Lower lobe of right lung (tissue), 2 donors: ENCODE results near the gene CFAP46. TPM values are rescaled to one million over a fixed set of nuclear protein-coding genes. Genes with fewer than 3 reads are reported as not detected.

ENCODE experiments used
- ATAC-seq, 2 donors: fragments of 200-7000 bp; cut with Tn5 transposase; one replicate each; pipeline ENCODE4 v1.9.1; 2020 to 2022; ENCODE audit warnings: mild to moderate bottlenecking in 2 of 2, moderate library complexity in 2 of 2
- DNase-seq: peaks from one replicate; pipeline ENCODE4 v3.0.0-alpha.2; 2020
- H3K27ac ChIP-seq: fragments of 200-600 bp; one replicate; pipeline ENCODE4 v1.8.0; 2022
- H3K27me3 ChIP-seq: fragments of 200-600 bp; one replicate; pipeline ENCODE4 v1.8.0; 2022; ENCODE audit warnings: low read depth
- H3K36me3 ChIP-seq: fragments of 200-600 bp; one replicate; pipeline ENCODE4 v1.8.0; 2022; ENCODE audit warnings: mild to moderate bottlenecking
- H3K4me1 ChIP-seq: fragments of 200-600 bp; one replicate; pipeline ENCODE4 v1.8.0; 2022
- H3K4me3 ChIP-seq: fragments of 200-600 bp; one replicate; pipeline ENCODE4 v1.8.0; 2022; ENCODE audit warnings: mild to moderate bottlenecking
- H3K9me3 ChIP-seq: fragments of 200-600 bp; one replicate; pipeline ENCODE4 v1.8.0; 2022
- CTCF ChIP-seq: fragments of 200-600 bp; IDR thresholded peaks from one replicate; pipeline ENCODE4 v1.8.0; 2022; ENCODE audit warnings: antibody characterized with exemption, mild to moderate bottlenecking
- intact Hi-C: fragments of 100-400 bp; cut with DNase I; formaldehyde crosslinking; loops from one replicate; pipeline ENCODE4 v1.11.0; 2022
- total RNA-seq: library from RNA; stranded (reverse); fragmentation: NEBNext Ultra II Directional; extraction: Animal tissue kit (Norgen Biotek cat#: 25700); gene quantifications from one replicate; pipeline ENCODE4 v1.2.1, GENCODE V29; 2021
- donor health status: DM: no; HTN: yes; CAD: no; lungs with severe emphysema.

The CFAP46 gene
- total RNA-seq, 1 donor from 2014 or later, result 9.0 TPM

GRCh38 chr10:132811891-132812481, 130.4 kb downstream of the CFAP46 start:
- no peaks in the 10 kb centered on the region for H3K9me3 ChIP-seq
- DNase-seq (peak; percentile 35), ATAC-seq (peak in 1 of 2 donors; percentile 4)
- peaks cover 42% of the 10 kb centered on the region for H3K27me3 ChIP-seq
- no peak overlapping the region for H3K27ac ChIP-seq
- H3K36me3 ChIP-seq, result no peaks in the 10 kb centered on the region
- no peak overlapping the region for H3K4me3 ChIP-seq
- intact Hi-C loops, result no loop called here
- H3K4me1 ChIP-seq, result no peaks in the 10 kb centered on the region
- TF ChIP-seq CTCF, result no peak

- intact Hi-C loops, result no loop called here
- no peaks in the 10 kb centered on the region for H3K36me3 ChIP-seq
- H3K4me1 ChIP-seq, result no peaks in the 10 kb centered on the region
- DNase-seq (peak; percentile 36), ATAC-seq (no peak)
- H3K9me3 ChIP-seq, result no peaks in the 10 kb centered on the region
- no peak overlapping the region for H3K27ac ChIP-seq
- no peak for TF ChIP-seq CTCF
- H3K27me3 ChIP-seq, result peaks cover 34% of the 10 kb centered on the region
- H3K4me3 ChIP-seq, result no peak overlapping the region
Measured at GRCh38 chr10:132810807-132811700, 131.3 kb downstream of the CFAP46 start.

GRCh38 chr10:132810141-132810806, 132.1 kb downstream of the CFAP46 start:
- DNase-seq (peak; percentile 37), ATAC-seq (no peak)
- no peak overlapping the region for H3K27ac ChIP-seq
- H3K27me3 ChIP-seq, result peaks cover 39% of the 10 kb centered on the region
- no peaks in the 10 kb centered on the region for H3K36me3 ChIP-seq
- no peaks in the 10 kb centered on the region for H3K9me3 ChIP-seq
- no peaks in the 10 kb centered on the region for H3K4me1 ChIP-seq
- TF ChIP-seq CTCF, result no peak
- no peak overlapping the region for H3K4me3 ChIP-seq
- intact Hi-C loops, result no loop called here

- ATAC-seq (no peak), DNase-seq (peak; percentile 30)
- Histone ChIP-seq H3K36me3 (no peaks in the 10 kb centered on the region), H3K4me3 (no peak overlapping the region), H3K27ac (no peak overlapping the region), H3K4me1 (no peaks in the 10 kb centered on the region), H3K9me3 (no peaks in the 10 kb centered on the region), H3K27me3 (peaks cover 39% of the 10 kb centered on the region)
- TF ChIP-seq CTCF, result no peak
- intact Hi-C loops, result no loop called here
Measured at GRCh38 chr10:132809232-132810140, 132.9 kb downstream of the CFAP46 start.
